ENCODE results near the gene NEO1.
"Not testable (repeated sequence)": the region's sequence is repeated elsewhere in the genome, so short reads cannot be mapped to it uniquely, and the experiment has no call there.

NEO1 gene

DNA sequence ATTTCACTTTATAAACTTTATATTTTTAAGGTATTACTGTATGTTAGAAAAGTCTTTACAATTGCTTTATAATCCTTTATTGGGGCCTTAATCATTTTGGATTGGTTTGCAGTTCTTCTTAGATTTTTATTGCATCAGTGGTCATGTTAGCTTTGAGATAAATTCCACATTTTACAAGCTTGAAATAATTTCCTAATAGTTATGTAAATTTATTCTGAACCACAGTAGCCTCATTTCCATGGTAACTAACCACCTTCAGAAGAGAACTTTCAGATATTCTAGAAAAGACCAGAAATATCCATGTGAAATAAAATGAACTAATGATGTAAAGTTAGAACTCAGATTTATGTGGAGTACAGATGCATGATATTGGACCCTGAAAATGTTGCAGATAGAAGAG is 94.2 kb downstream of the NEO1 start:
- DNase-seq (no peak), ATAC-seq (replicated peaks) (no peak)
- Mint-ChIP-seq H3K4me1 (ENCODE audit: low read depth in 2 of 2) (peaks cover 6 to 13% of the 10 kb centered on the region in 2 donors), H3K9me3 (no peaks in the 10 kb centered on the region), H3K27me3 (no peaks in the 10 kb centered on the region), H3K36me3 (ENCODE audit: insufficient read depth) (no peaks in the 10 kb centered on the region), H3K4me3 (no peak overlapping the region), H3K27ac (no peak overlapping the region)

DNA sequence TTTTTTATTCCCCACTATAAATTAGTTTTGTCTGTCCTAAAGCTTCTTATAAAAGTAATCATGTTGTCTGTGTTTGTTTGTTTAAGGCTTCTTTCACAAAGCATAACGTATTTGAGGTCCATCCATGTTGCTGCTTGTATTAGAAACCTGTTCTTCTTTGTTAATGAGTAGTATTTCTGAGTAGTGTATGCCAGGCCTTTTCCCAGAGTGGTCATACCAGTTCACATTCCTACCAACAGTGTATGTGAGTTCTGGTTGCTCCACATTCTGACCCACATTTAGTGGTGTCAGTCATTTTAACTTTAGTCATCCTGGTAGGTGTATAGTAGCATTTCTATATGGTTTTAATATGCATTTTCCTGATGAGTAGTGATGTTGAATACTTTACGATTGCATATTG is 98.6 kb downstream of the NEO1 start:
- H3K36me3 Mint-ChIP-seq (ENCODE audit: insufficient read depth), result no peaks in the 10 kb centered on the region
- no peaks in the 10 kb centered on the region for H3K4me1 Mint-ChIP-seq (ENCODE audit: low read depth in 2 of 2)
- ATAC-seq (replicated peaks), result no peak
- no peak overlapping the region for H3K4me3 Mint-ChIP-seq
- no peak overlapping the region for H3K27ac Mint-ChIP-seq
- DNase-seq, result no peak
- H3K9me3 Mint-ChIP-seq, result peaks cover under 1 to 9% of the 10 kb centered on the region in 2 donors
- no peaks in the 10 kb centered on the region for H3K27me3 Mint-ChIP-seq

GRCh38 chr15:73153024-73153423 is 100.8 kb downstream of the NEO1 start:
- H3K9me3 Mint-ChIP-seq, result peaks cover 5 to 14% of the 10 kb centered on the region in 2 donors
- no peaks in the 10 kb centered on the region for H3K27me3 Mint-ChIP-seq
- no peak overlapping the region for H3K27ac Mint-ChIP-seq
- H3K4me1 Mint-ChIP-seq (ENCODE audit: low read depth in 2 of 2), result no peaks in the 10 kb centered on the region
- no peak overlapping the region for H3K4me3 Mint-ChIP-seq
- H3K36me3 Mint-ChIP-seq (ENCODE audit: insufficient read depth), result no peaks in the 10 kb centered on the region
- DNase-seq (no peak), ATAC-seq (replicated peaks) (no peak)

- Mint-ChIP-seq H3K4me1 (ENCODE audit: low read depth in 2 of 2) (no peaks in the 10 kb centered on the region), H3K9me3 (peaks cover 5 to 14% of the 10 kb centered on the region in 2 donors), H3K27me3 (no peaks in the 10 kb centered on the region), H3K27ac (no peak overlapping the region), H3K4me3 (no peak overlapping the region), H3K36me3 (ENCODE audit: insufficient read depth) (no peaks in the 10 kb centered on the region)
- DNase-seq (no peak), ATAC-seq (replicated peaks) (no peak)
Measured at GRCh38 chr15:73153447-73153846, 101.2 kb downstream of the NEO1 start.

DNA sequence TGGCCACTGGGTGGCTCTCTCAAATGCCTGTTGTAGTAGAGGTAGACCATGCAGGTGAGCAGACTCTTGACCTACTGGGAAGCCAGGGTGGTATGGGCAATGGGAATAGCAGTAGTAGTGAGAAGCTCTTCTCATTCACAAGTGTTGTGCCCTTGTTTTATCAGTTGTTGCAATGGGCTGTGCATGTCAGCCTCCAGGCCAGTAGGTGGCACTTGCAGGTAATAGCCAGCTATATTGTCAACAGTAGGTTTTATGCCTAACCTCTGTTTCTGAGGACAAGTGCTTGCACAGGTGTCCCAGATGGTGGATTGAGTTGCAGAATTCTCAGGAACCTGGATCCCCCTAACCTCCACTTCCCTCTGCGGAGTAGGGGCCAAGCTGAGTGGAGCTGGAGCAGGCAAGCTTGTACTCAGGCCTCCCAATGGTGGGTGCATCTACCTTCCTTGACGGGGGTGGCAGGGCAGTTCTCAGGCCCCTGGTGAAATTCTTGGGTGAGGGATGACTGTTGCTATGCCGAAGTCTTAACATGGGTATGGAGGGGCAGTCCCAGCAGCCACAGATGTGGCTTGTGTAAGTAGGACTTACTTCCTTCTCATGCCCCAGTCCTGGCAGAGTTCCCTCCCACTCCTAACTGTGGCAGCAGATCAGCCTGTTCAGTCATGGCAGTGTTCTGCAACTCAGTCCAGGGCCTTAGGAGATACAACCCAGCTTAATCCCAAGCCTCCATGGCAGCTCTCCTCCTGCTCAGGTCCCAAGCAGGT is 104.3 kb downstream of the NEO1 start:
- H3K36me3 Mint-ChIP-seq (ENCODE audit: insufficient read depth), result no peaks in the 10 kb centered on the region
- H3K27me3 Mint-ChIP-seq, result no peaks in the 10 kb centered on the region
- DNase-seq (no peak), ATAC-seq (replicated peaks) (no peak)
- peaks cover 5 to 14% of the 10 kb centered on the region in 2 donors for H3K9me3 Mint-ChIP-seq
- H3K27ac Mint-ChIP-seq, result no peak overlapping the region
- no peaks in the 10 kb centered on the region for H3K4me1 Mint-ChIP-seq (ENCODE audit: low read depth in 2 of 2)
- no peak overlapping the region for H3K4me3 Mint-ChIP-seq

DNA sequence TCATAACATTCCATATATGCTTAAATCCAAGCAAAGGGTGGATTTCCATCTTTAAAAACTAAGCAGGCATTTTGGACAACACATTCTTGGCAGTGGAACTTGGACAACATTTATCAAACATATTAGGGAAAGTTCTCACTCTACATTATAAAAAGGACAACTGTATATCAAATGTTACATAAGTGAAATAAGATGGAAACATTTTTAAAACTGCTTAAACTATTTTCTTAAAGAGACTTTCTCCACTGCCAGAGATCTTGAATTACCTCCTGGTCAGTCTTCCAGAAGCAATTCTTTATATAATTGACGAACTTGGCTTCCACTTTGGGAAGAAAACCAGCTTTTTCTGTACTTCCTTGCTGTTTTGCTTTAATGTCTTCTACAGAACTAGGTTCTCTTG is 109.3 kb downstream of the NEO1 start:
- Mint-ChIP-seq H3K9me3 (peaks cover 4 to 7% of the 10 kb centered on the region in 2 donors), H3K36me3 (ENCODE audit: insufficient read depth) (no peaks in the 10 kb centered on the region), H3K27ac (no peak overlapping the region)

DNA sequence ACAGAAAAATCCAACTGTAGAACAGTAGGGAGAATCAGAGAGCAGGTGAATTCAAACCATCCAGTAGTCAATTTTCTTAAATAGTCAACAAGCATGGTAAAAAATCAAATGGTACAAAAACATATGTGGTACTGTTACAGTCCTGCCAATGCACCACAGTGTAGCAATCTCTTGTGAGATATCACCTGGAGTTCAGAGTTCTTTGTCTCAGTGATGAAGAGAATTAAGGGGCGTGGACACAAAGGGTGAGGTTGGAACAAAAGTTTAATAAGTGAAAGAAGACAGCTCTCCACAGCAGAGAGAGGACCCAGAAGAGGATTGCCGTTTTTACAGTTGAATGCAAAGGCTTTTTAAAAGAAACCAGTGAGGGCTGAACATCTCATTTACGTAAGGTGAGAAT is 113.2 kb downstream of the NEO1 start:
- Mint-ChIP-seq H3K9me3 (peaks cover 4 to 7% of the 10 kb centered on the region in 2 donors), H3K36me3 (ENCODE audit: insufficient read depth) (no peaks in the 10 kb centered on the region)
- ATAC-seq (replicated peaks), result no peak

More for the DNA sequence above, 109.3 kb downstream of the NEO1 start:
- Mint-ChIP-seq H3K27me3 (no peaks in the 10 kb centered on the region), H3K4me1 (ENCODE audit: low read depth in 2 of 2) (no peaks in the 10 kb centered on the region), H3K4me3 (no peak overlapping the region)
- DNase-seq, result no peak
- ATAC-seq (replicated peaks), result no peak

GRCh38 chr15:73165844-73166243 is 113.6 kb downstream of the NEO1 start:
- H3K27ac Mint-ChIP-seq, result no peak overlapping the region
- DNase-seq, result no peak

More for the DNA sequence above, 113.2 kb downstream of the NEO1 start:
- no peak overlapping the region for H3K4me3 Mint-ChIP-seq
- H3K27ac Mint-ChIP-seq, result no peak overlapping the region
- no peak for DNase-seq
- H3K4me1 Mint-ChIP-seq (ENCODE audit: low read depth in 2 of 2), result no peaks in the 10 kb centered on the region
- H3K27me3 Mint-ChIP-seq, result no peaks in the 10 kb centered on the region

DNA sequence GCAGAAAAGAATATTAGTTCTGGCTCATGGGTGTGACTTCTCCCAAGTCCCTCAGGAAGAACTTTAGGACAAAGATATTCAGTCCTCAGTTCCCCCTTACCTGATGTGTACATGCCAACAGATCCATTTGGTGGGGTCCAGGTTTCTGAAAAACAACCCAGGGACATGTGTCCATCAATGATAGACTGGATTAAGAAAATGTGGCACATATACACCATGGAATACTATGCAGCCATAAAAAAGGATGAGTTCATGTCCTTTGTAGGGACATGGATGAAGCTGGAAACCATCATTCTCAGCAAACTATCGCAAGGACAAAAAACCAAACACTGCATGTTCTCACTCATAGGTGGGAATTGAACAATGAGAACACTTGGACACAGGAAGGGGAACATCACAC is 114.4 kb downstream of the NEO1 start:
- not testable (repeated sequence) for H3K4me1 Mint-ChIP-seq (ENCODE audit: low read depth in 2 of 2); ATAC-seq (replicated peaks); H3K9me3 Mint-ChIP-seq; H3K27me3 Mint-ChIP-seq; DNase-seq; H3K36me3 Mint-ChIP-seq (ENCODE audit: insufficient read depth); H3K27ac Mint-ChIP-seq; H3K4me3 Mint-ChIP-seq

More at GRCh38 chr15:73165844-73166243, 113.6 kb downstream of the NEO1 start:
- Mint-ChIP-seq H3K36me3 (ENCODE audit: insufficient read depth) (no peaks in the 10 kb centered on the region), H3K9me3 (peaks cover 4 to 7% of the 10 kb centered on the region in 2 donors), H3K4me1 (ENCODE audit: low read depth in 2 of 2) (no peaks in the 10 kb centered on the region), H3K27me3 (no peaks in the 10 kb centered on the region), H3K4me3 (no peak overlapping the region)
- no peak for ATAC-seq (replicated peaks)

DNA sequence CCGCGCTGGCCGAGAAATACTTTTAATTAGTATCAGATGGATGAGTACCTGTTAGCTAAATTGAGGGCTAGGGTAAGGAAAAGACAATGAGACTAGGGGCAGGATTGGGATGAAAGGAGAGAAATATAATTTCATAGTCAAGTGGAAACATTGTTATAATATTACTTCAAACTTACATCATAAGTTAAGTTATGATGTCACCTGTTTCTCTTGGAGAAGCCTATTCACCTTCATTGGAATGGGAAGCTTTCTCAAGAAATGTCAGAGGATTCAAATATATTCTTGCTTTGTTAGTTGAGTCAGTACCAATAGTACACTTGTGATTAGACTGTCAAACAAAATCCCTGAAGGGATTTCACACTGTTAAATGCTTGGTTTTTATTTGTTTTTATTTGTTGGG is 116.2 kb downstream of the NEO1 start:
- Mint-ChIP-seq H3K36me3 (ENCODE audit: insufficient read depth) (no peaks in the 10 kb centered on the region), H3K4me3 (no peak overlapping the region), H3K27me3 (no peaks in the 10 kb centered on the region), H3K27ac (no peak overlapping the region), H3K4me1 (ENCODE audit: low read depth in 2 of 2) (no peaks in the 10 kb centered on the region), H3K9me3 (peaks cover 4 to 7% of the 10 kb centered on the region in 2 donors)
- ATAC-seq (replicated peaks), result no peak
- DNase-seq, result no peak

DNA sequence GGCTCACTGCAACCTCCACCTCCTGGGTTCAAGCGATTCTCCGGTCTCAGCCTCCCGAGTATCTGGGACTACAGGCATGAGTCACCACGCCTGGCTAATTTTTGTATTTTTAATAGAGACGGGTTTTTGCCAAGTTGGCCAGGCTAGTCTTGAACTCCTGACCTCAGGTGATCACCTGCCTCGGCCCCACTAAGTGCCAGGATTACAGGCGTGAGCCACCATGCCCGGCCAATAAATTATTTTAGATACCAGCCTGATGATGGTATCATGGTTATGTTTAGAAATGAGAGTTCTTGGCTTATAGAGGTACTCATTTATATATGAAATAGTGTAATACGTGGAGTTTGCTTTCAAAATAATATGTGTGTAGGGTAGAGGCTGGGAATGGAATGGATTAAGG is 119.4 kb downstream of the NEO1 start:
- ATAC-seq (replicated peaks), result no peak
- no peak for DNase-seq
- no peaks in the 10 kb centered on the region for H3K9me3 Mint-ChIP-seq
- H3K4me1 Mint-ChIP-seq (ENCODE audit: low read depth in 2 of 2), result no peaks in the 10 kb centered on the region
- no peak overlapping the region for H3K4me3 Mint-ChIP-seq
- no peak overlapping the region for H3K27ac Mint-ChIP-seq
- no peaks in the 10 kb centered on the region for H3K27me3 Mint-ChIP-seq
- no peaks in the 10 kb centered on the region for H3K36me3 Mint-ChIP-seq (ENCODE audit: insufficient read depth)

- no peaks in the 10 kb centered on the region for H3K27me3 Mint-ChIP-seq
Measured at GRCh38 chr15:73172508-73172907, 120.2 kb downstream of the NEO1 start.

DNA sequence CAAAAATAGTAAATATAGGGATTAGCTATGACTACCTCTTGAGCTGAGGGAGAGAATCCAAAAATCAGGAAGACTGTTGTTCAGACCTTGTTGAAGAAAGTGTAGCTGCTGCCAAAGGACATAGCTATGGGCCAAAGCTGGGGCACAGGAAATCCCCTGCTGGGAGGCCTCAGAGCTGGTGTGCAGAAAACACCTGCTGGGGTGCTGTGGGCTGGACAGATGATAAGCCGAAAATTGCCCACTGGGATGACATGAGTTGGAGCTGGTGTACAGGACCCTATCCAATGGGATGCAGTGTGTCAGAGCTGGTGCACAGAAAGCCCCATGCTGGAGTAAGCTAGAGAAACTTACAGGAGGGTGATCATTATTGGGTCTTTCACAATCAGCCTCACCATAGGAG is 121.9 kb downstream of the NEO1 start:
- H3K4me1 Mint-ChIP-seq (ENCODE audit: low read depth in 2 of 2), result no peaks in the 10 kb centered on the region
- ATAC-seq (replicated peaks), result no peak

More at GRCh38 chr15:73172508-73172907, 120.2 kb downstream of the NEO1 start:
- no peak for ATAC-seq (replicated peaks)
- H3K9me3 Mint-ChIP-seq, result no peaks in the 10 kb centered on the region
- H3K4me1 Mint-ChIP-seq (ENCODE audit: low read depth in 2 of 2), result no peaks in the 10 kb centered on the region
- no peak overlapping the region for H3K27ac Mint-ChIP-seq
- H3K4me3 Mint-ChIP-seq, result no peak overlapping the region
- no peaks in the 10 kb centered on the region for H3K36me3 Mint-ChIP-seq (ENCODE audit: insufficient read depth)
- no peak for DNase-seq

DNA sequence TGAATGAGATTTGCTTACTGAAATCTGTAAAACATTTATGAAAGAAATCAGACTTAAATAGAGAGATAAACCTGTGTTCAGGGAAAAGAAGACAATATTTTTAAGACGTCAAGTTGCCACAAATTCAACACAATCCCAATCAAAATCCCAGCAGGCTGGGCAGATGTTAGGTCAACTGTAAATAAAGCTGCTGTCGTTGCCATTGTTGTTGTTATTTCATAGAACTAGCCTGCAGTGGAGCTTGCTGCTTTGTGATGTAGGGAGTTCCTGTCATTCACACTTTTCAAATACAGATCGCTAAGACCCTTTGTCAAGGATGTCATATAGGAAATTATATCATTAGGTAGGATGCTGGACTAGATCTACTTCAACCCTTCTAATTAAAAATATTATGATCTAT is 123.1 kb downstream of the NEO1 start:
- H3K9me3 Mint-ChIP-seq, result no peaks in the 10 kb centered on the region
- no peaks in the 10 kb centered on the region for H3K27me3 Mint-ChIP-seq
- no peaks in the 10 kb centered on the region for H3K4me1 Mint-ChIP-seq (ENCODE audit: low read depth in 2 of 2)
- ATAC-seq (replicated peaks) (no peak), DNase-seq (no peak)
- H3K4me3 Mint-ChIP-seq, result no peak overlapping the region
- no peaks in the 10 kb centered on the region for H3K36me3 Mint-ChIP-seq (ENCODE audit: insufficient read depth)
- no peak overlapping the region for H3K27ac Mint-ChIP-seq

More for the DNA sequence above, 121.9 kb downstream of the NEO1 start:
- H3K4me3 Mint-ChIP-seq, result no peak overlapping the region
- H3K27me3 Mint-ChIP-seq, result no peaks in the 10 kb centered on the region
- H3K9me3 Mint-ChIP-seq, result no peaks in the 10 kb centered on the region
- DNase-seq, result no peak
- no peak overlapping the region for H3K27ac Mint-ChIP-seq
- H3K36me3 Mint-ChIP-seq (ENCODE audit: insufficient read depth), result no peaks in the 10 kb centered on the region
